Endothelial cell (in vitro differentiated cells): Measurements from ENCODE around the gene CTRL. TPM values are rescaled to one million over a fixed set of nuclear protein-coding genes. Genes with fewer than 3 reads are reported as not detected.
A peak's percentile ranks its signal among the peaks of the same experiment; 100 is the strongest.

Source experiments
- DNase-seq: peaks from one replicate; pipeline ENCODE4 v3.0.0; 2021; ENCODE audit warnings: low spot score
- H3K27ac Mint-ChIP-seq: one replicate; pipeline ENCODE4 v1.8.0; 2021; ENCODE audit warnings: mixed read lengths, inconsistent platforms; ENCODE audit not compliant: unreplicated experiment
- H3K27me3 Mint-ChIP-seq: one replicate; pipeline ENCODE4 v1.8.0; 2021; ENCODE audit warnings: mild to moderate bottlenecking, moderate library complexity, mixed read lengths, inconsistent platforms; ENCODE audit not compliant: unreplicated experiment
- H3K36me3 Mint-ChIP-seq: one replicate; pipeline ENCODE4 v1.8.0; 2021; ENCODE audit warnings: mild to moderate bottlenecking, low read depth, mixed read lengths, inconsistent platforms; ENCODE audit not compliant: unreplicated experiment
- H3K4me1 Mint-ChIP-seq: one replicate; pipeline ENCODE4 v1.8.0; 2021; ENCODE audit warnings: mild to moderate bottlenecking, mixed read lengths, inconsistent platforms; ENCODE audit not compliant: unreplicated experiment
- H3K4me3 Mint-ChIP-seq: one replicate; pipeline ENCODE4 v1.8.0; 2021; ENCODE audit warnings: mild to moderate bottlenecking, mixed read lengths, inconsistent platforms; ENCODE audit not compliant: unreplicated experiment
- H3K9me3 Mint-ChIP-seq: one replicate; pipeline ENCODE4 v1.8.0; 2021; ENCODE audit warnings: mixed read lengths, inconsistent platforms; ENCODE audit not compliant: unreplicated experiment
- total RNA-seq: library from RNA; stranded (reverse); fragmentation: NEBNext Ultra II Directional; extraction: Animal tissue kit (Norgen Biotek cat#: 25700); gene quantifications from one replicate; pipeline ENCODE4 v1.2.1, GENCODE V29; 2021; ENCODE audit not compliant: unreplicated experiment
- TF ChIP-seq, protein P1 (sequence below): fragments of 200-600 bp; sonication (generic); IDR thresholded peaks from one replicate; pipeline ENCODE4 v1.5.0; 2021; ENCODE audit warnings: antibody characterized with exemption; ENCODE audit not compliant: unreplicated experiment

CTRL gene
- total RNA-seq, 1 donor from 2014 or later = 0.56 TPM

GRCh38 chr16:67882374-67883145 lies 49.1 kb downstream of the CTRL start:
- TF ChIP-seq, protein P1, sequence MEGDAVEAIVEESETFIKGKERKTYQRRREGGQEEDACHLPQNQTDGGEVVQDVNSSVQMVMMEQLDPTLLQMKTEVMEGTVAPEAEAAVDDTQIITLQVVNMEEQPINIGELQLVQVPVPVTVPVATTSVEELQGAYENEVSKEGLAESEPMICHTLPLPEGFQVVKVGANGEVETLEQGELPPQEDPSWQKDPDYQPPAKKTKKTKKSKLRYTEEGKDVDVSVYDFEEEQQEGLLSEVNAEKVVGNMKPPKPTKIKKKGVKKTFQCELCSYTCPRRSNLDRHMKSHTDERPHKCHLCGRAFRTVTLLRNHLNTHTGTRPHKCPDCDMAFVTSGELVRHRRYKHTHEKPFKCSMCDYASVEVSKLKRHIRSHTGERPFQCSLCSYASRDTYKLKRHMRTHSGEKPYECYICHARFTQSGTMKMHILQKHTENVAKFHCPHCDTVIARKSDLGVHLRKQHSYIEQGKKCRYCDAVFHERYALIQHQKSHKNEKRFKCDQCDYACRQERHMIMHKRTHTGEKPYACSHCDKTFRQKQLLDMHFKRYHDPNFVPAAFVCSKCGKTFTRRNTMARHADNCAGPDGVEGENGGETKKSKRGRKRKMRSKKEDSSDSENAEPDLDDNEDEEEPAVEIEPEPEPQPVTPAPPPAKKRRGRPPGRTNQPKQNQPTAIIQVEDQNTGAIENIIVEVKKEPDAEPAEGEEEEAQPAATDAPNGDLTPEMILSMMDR = no peak
- no peak for DNase-seq
- Mint-ChIP-seq H3K36me3 (peaks cover 50% of the 10 kb centered on the region), H3K4me3 (no peak overlapping the region), H3K27ac (no peak overlapping the region), H3K9me3 (no peaks in the 10 kb centered on the region), H3K4me1 (peaks cover 7% of the 10 kb centered on the region), H3K27me3 (peaks cover 4% of the 10 kb centered on the region)

- Mint-ChIP-seq H3K27me3 (peaks cover 7% of the 10 kb centered on the region), H3K4me3 (no peak overlapping the region), H3K9me3 (no peaks in the 10 kb centered on the region), H3K4me1 (peaks cover 7% of the 10 kb centered on the region), H3K36me3 (peaks cover 55% of the 10 kb centered on the region), H3K27ac (peak overlapping the region; percentile 25)
- DNase-seq = no peak
- TF ChIP-seq, protein P1 = no peak
Observed at GRCh38 chr16:67881621-67882161, 50.0 kb downstream of the CTRL start.

GRCh38 chr16:67880584-67880983 lies 51.1 kb downstream of the CTRL start:
- DNase-seq = no peak
- Mint-ChIP-seq H3K27ac (peak overlapping the region; percentile 18), H3K4me1 (peaks cover 10% of the 10 kb centered on the region), H3K36me3 (peaks cover 59% of the 10 kb centered on the region), H3K9me3 (no peaks in the 10 kb centered on the region), H3K27me3 (peaks cover 8% of the 10 kb centered on the region), H3K4me3 (peak overlapping the region; percentile 79)
- TF ChIP-seq, protein P1 = no peak

- Mint-ChIP-seq H3K4me3 (peak overlapping the region; percentile 79), H3K9me3 (no peaks in the 10 kb centered on the region), H3K36me3 (peaks cover 65% of the 10 kb centered on the region), H3K27ac (no peak overlapping the region), H3K27me3 (peaks cover 11% of the 10 kb centered on the region), H3K4me1 (peaks cover 16% of the 10 kb centered on the region)
- DNase-seq = no peak
- TF ChIP-seq, protein P1 = no peak
Observed at GRCh38 chr16:67879936-67880335, 51.7 kb downstream of the CTRL start.

Other genes with a start within 250 kb of the CTRL start
- gene GFOD2, start 212.5 kb downstream of the CTRL start, total RNA-seq = 44.2 TPM
- gene RANBP10, start 125.3 kb downstream of the CTRL start, total RNA-seq = 19.5 TPM
- 2.8 TPM for gene TSNAXIP1, start 125.0 kb downstream of the CTRL start, total RNA-seq
- 29.6 TPM for gene THAP11, start 89.5 kb downstream of the CTRL start, total RNA-seq
- gene NUTF2, start 84.9 kb downstream of the CTRL start, total RNA-seq = 217 TPM
- gene CENPT, start 84.2 kb downstream of the CTRL start, total RNA-seq = 82.9 TPM
- gene EDC4, start 58.8 kb downstream of the CTRL start, total RNA-seq = 83.0 TPM
- gene NRN1L, start 47.0 kb downstream of the CTRL start, total RNA-seq = 0.56 TPM
- gene PSKH1, start 38.6 kb downstream of the CTRL start, total RNA-seq = 47.5 TPM
- 15.3 TPM for gene PSMB10, start 5.0 kb upstream of the CTRL start, total RNA-seq
- 17.0 TPM for gene LCAT, start 12.3 kb upstream of the CTRL start, total RNA-seq
- gene SLC12A4, start 36.8 kb upstream of the CTRL start, total RNA-seq = 44.2 TPM
- not detected for gene DPEP3, start 48.6 kb upstream of the CTRL start, total RNA-seq
- 1.0 TPM for gene DPEP2, start 67.6 kb upstream of the CTRL start, total RNA-seq
- gene DPEP2NB, start 84.0 kb upstream of the CTRL start, total RNA-seq = not detected
- 10.3 TPM for gene DDX28, start 91.4 kb upstream of the CTRL start, total RNA-seq
- gene DUS2, start 91.4 kb upstream of the CTRL start, total RNA-seq = 16.4 TPM
- 38.4 TPM for gene NFATC3, start 153.5 kb upstream of the CTRL start, total RNA-seq